GM12892 (cell line): ENCODE measurements around the gene SHC4.

ENCODE experiments used
- POLR2A ChIP-seq: IDR thresholded peaks from 2 replicates; pipeline ENCODE4 v1.6.1; 2011; ENCODE audit warnings: low read depth, low read length, control low read depth
- POLR2AphosphoS5 ChIP-seq: IDR thresholded peaks from 2 replicates; pipeline ENCODE4 v1.6.1; 2011; ENCODE audit warnings: low read depth, low read length, control low read depth

- TF ChIP-seq POLR2AphosphoS5 (no peak), POLR2A (no peak)
These were observed 28.4 kb upstream of the SHC4 start for GRCh38 chr15:48992096-48992495.
